GM12865 (cell line): ENCODE data around the gene CAPN13.

Source experiments
- DNase-seq: peaks from one replicate; pipeline ENCODE4 v3.0.0; 2010; ENCODE audit warnings: low read depth
- H3K4me3 ChIP-seq: 2 replicates; pipeline ENCODE4 v1.5.1; 2011; ENCODE audit warnings: mild to moderate bottlenecking, low read depth, low read length, control low read depth
- TF ChIP-seq, protein P1 (sequence below): IDR thresholded peaks from 2 replicates; pipeline ENCODE4 v1.5.1; 2011; ENCODE audit warnings: low read length, control low read depth, low read depth, inconsistent platforms; ENCODE audit not compliant: insufficient read depth; ENCODE audit errors: missing control alignments

CAPN13 gene

GRCh38 chr2:30778611-30779010 lies 28.6 kb downstream of the CAPN13 start:
- TF ChIP-seq, protein P1, sequence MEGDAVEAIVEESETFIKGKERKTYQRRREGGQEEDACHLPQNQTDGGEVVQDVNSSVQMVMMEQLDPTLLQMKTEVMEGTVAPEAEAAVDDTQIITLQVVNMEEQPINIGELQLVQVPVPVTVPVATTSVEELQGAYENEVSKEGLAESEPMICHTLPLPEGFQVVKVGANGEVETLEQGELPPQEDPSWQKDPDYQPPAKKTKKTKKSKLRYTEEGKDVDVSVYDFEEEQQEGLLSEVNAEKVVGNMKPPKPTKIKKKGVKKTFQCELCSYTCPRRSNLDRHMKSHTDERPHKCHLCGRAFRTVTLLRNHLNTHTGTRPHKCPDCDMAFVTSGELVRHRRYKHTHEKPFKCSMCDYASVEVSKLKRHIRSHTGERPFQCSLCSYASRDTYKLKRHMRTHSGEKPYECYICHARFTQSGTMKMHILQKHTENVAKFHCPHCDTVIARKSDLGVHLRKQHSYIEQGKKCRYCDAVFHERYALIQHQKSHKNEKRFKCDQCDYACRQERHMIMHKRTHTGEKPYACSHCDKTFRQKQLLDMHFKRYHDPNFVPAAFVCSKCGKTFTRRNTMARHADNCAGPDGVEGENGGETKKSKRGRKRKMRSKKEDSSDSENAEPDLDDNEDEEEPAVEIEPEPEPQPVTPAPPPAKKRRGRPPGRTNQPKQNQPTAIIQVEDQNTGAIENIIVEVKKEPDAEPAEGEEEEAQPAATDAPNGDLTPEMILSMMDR = no peak
- no peak overlapping the region for H3K4me3 ChIP-seq
- DNase-seq = no peak

GRCh38 chr2:30777661-30778505 lies 29.4 kb downstream of the CAPN13 start:
- no peak overlapping the region for H3K4me3 ChIP-seq
- DNase-seq = no peak
- TF ChIP-seq, protein P1 = no peak

DNA sequence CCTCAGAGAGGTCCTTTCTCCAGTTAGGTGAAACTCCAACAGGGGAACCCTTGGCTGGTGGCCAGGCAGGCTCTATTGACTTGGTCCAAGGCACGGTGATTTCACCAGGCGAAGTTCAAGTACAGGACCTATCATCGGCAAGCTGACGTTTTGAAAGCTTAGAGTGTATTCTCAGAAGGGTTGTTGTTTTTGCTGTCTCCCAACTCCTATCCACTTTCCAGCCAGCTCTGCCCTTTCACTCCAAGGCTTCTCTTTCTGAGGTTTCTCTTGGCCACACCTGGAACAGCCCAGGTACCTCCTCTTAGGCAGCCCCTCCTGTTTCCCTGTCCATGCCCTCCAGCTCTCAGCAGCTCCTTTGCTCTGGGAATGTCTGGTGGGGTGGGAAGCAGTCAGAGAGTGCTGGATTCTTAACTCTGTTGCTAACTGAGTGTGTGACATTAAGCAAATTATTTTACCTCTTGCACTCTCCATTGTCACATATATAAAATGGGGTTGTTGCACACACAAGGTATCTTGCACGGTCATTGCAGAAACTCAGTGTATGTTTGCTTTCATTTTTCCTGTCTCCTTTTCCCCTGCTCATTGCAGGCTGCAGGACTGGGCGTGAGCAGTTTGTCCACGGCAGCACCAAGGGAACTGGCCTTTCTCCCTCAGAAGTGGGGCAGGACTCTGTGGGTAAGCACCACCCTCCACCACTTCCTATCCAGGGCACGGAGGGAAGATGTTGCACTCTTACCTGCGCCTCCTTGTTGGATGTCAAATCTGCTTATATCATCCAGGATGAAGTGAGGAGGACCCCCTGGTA lies 30.2 kb downstream of the CAPN13 start:
- H3K4me3 ChIP-seq = no peak overlapping the region
- TF ChIP-seq, protein P1 = no peak
- DNase-seq = no peak

DNA sequence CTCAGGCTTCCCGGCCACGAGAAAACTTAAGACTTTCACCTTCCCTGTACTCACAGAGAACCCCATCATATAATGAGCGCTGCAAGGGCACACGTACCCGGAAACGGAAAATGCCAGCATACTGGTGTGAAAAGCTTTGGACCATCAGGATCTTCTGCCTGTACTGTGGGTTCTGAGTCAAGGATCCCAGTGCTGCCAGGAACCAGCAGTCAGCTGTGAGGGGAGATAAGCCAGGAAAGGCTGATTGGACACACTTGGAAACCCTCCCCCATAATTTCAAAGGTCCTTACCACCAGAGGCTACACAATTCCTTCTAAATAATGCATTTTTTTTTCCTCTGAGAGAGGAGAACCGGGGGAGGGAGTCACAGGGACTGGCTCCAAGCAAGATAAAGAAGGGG lies 31.4 kb downstream of the CAPN13 start:
- TF ChIP-seq, protein P1 = no peak
- DNase-seq = no peak

DNA sequence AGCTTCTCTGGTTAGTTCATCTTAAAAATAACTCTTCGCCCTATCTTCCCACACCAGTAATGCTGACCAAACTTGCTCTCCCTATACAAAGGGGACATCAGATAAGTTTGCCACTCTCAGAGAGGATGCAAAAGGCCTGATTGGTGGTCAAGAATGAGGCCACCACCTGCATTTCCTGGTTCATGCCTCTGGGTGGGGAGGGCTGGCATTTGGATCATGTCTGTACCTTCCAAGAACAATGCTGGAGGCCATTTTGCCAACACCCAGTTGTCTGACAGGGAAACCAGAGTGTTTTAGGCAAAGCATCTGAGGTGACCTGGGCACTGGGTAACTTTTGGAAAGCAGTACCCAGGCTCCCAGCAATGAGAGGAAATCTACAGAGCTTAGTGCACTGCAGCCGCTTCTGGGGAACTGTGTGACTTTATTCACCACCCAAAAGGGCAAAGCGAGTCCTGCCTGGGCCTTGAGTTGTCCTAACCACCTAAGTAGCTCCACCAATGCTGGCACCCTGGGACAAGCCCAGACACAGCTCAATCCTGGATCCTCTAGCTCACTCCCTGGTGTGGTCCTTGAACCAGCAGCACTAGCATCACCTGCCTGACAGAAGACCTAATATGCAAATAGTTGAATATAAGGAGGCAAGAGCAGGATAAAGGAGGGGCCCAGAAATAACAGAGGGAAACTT lies 35.1 kb downstream of the CAPN13 start:
- H3K4me3 ChIP-seq = no peak overlapping the region
- DNase-seq = no peak
- TF ChIP-seq, protein P1 = no peak

More for the DNA sequence above, 31.4 kb downstream of the CAPN13 start:
- no peak overlapping the region for H3K4me3 ChIP-seq

- DNase-seq = no peak
- H3K4me3 ChIP-seq = no peak overlapping the region
- TF ChIP-seq, protein P1 = no peak
These were observed 36.2 kb downstream of the CAPN13 start for GRCh38 chr2:30770816-30771576.
